Muscle layer of colon (tissue), 2 donors: ENCODE results near the gene NAV1.

Source experiments
- H3K27ac ChIP-seq: one replicate; pipeline ENCODE4 v1.7.0; 2013; ENCODE audit warnings: low read depth, mild to moderate bottlenecking, low read length, moderate library complexity
- H3K27me3 ChIP-seq, 2 donors: one replicate each; pipeline ENCODE4 v1.7.0; 2013; ENCODE audit warnings: low read length in 2 of 2, mild to moderate bottlenecking in 2 of 2; ENCODE audit not compliant: insufficient read depth in 2 of 2, control insufficient read depth in 1 of 2
- H3K36me3 ChIP-seq: one replicate; pipeline ENCODE4 v1.7.0; 2013; ENCODE audit warnings: mild to moderate bottlenecking, low read length; ENCODE audit not compliant: insufficient read depth
- H3K4me1 ChIP-seq: one replicate; pipeline ENCODE4 v1.7.0; 2013; ENCODE audit warnings: mild to moderate bottlenecking, low read length; ENCODE audit not compliant: insufficient read depth
- H3K4me3 ChIP-seq, 2 donors: one replicate each; pipeline ENCODE4 v1.7.0; 2013; ENCODE audit warnings: low read length in 2 of 2, low read depth in 1 of 2, mild to moderate bottlenecking in 1 of 2, moderate library complexity in 1 of 2
- H3K9ac ChIP-seq: one replicate; pipeline ENCODE4 v1.7.0; 2013; ENCODE audit warnings: low read length
- H3K9me3 ChIP-seq: one replicate; pipeline ENCODE4 v1.7.0; 2013; ENCODE audit warnings: mild to moderate bottlenecking, low read length
- donor health status: abdominal sarcoma.
- donor health status: Adenocarcinoma of cecum.

The NAV1 gene

DNA sequence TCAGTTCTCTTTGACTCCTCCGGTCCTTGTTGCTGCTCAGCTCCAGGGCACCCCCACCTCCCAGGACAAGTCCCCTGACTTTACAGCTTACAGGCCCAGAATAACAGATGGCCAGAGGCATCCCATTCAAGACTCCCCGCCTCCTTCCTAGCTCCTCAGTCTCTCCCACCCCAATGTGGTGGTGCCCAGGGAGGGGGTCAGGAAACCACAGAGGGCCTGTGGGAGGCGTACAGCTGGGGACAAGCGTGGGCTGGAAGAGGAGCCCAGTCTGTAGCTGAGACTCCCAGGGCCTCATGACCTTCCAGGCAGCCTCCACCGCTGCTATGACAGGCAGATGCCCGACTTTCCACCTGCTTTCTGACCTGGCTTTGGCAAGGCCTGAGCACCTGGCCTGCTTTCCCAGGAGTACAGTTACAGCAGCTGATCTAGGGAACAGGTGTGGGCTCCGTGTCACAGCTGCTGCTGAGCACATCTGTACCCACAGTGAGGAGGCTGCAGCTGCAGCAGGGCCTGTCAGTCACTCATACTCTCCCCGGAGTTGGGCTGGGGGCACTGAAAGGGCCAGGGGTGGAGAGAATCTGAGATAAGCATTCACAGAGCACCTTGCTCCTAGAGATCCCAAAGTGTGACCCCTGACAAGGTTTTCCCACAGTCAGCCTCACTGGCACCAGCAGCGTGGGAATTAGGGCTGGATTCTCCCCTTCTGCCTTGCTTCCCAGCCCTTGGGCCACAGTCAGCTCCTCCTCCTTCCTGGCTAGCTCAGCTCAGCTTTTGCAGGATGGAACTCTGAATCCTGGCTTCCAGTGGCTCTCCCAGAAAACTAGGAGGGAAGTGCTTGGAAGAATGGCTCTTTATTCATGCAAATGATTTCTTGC, 7.1 kb upstream of the NAV1 start:
- Histone ChIP-seq H3K4me1 (peaks cover 54% of the 10 kb centered on the region), H3K9ac (no peak overlapping the region), H3K27me3 (no peaks in the 10 kb centered on the region), H3K9me3 (no peaks in the 10 kb centered on the region), H3K27ac (peak overlapping the region; percentile 50), H3K4me3 (no peak overlapping the region), H3K36me3 (no peaks in the 10 kb centered on the region)

DNA sequence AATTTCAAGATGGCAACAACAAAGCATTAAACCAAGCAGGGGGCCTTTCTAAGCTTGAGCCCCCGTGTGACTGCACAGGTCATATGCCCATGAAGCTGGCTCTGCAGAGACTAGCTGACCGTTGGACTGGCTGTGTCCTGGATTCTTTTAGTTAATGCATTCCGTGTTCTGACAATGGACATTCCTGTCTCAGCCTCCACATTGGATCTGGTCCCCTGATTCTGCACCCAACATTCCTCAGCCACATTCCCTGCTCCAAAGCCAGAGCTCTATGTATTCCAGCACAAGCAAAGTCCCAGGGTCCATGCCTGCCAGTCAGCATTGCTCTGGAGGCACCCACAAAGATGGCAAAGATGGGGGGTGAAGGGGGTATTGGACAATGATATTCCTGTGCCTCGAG, 5.1 kb upstream of the NAV1 start:
- peaks cover 71% of the 10 kb centered on the region for H3K4me1 ChIP-seq
- peak overlapping the region; percentile 74 for H3K27ac ChIP-seq
- H3K9ac ChIP-seq: no peak overlapping the region

DNA sequence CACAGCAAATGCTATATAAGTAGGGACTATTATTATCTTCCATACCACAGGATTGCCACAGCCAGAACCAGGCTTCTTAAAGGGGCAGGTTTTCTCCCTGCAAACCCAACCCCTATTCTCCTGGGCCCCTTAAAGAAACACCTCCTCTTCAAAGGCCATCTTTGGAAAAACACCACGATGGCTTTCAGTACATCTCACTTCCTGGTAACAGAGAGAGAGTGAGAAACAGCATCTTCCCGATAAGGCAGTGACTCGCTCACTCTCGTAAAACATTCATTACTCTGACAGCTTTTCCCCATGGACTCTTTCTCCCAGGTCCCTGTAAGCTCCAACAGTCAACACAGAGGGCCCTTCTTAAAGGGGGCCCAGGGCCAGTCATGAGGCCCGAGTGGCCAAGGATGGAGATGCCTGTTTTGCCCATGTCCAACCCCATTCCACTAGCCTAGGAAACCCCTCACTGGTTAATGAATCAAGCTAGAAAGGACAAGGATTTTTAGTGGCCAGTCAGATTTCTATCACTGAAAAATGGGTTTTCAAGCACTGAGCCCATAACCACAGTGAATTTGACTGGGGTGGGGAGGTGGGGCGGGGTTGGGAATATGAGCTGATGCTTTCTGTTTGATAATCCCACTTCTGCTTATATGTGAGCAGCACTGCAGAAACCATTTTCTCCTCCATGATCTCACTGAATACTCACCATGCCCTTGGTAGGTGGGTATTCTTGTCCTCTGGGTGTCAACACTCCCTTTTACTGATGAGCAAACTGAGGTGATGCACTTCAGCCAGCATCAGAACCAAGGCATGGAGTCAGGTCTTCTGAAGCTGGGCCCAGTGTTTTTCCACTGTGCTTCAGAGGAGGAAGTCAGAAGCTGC, 3.6 kb upstream of the NAV1 start:
- Histone ChIP-seq H3K4me1 (peaks cover 74% of the 10 kb centered on the region), H3K9ac (peak overlapping the region; percentile 30), H3K4me3 (no peak overlapping the region), H3K27ac (peak overlapping the region; percentile 74), H3K27me3 (no peaks in the 10 kb centered on the region), H3K9me3 (no peaks in the 10 kb centered on the region), H3K36me3 (no peaks in the 10 kb centered on the region)

More for the DNA sequence above, 5.1 kb upstream of the NAV1 start:
- Histone ChIP-seq H3K9me3 (no peaks in the 10 kb centered on the region), H3K27me3 (no peaks in the 10 kb centered on the region), H3K4me3 (no peak overlapping the region), H3K36me3 (no peaks in the 10 kb centered on the region)

DNA sequence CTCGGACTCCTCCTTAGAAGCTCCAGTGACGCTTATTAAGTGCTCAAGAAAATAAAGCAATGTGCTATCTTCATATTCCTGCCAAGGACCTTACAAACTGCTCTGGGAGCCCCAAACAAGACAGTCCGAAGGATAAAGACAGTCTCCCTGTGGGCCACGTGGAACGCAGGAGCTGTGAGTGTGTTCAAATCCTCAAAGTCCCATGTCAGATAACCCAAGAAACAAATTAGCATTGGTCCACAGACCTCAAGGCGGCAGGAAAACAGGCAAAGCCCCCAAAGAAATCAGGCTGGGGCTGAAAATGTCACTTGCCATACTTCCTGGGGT, 3.0 kb upstream of the NAV1 start:
- Histone ChIP-seq H3K27ac (peak overlapping the region; percentile 74), H3K36me3 (no peaks in the 10 kb centered on the region), H3K4me3 (no peak overlapping the region), H3K27me3 (no peaks in the 10 kb centered on the region), H3K9me3 (no peaks in the 10 kb centered on the region), H3K4me1 (peaks cover 79% of the 10 kb centered on the region), H3K9ac (peak overlapping the region; percentile 30)

DNA sequence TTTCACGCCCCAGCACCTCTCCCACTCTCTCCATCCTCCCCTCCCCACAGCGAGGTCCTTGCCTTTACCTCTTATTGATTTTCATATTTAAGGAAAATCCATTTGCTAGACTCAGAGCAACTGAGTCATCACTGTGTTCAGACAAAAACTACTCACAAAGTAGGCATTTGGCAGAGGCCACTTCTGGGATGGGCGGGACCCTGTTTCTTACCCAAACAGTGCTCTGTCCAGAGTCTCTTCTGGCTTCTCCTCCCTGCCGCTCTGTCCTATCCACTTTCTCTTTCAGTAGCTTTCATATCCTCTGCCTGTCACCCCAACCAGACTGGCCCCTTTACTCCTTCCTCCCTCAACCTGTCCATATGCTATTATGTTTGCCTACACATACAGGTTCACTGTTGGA, 2.4 kb upstream of the NAV1 start:
- Histone ChIP-seq H3K36me3 (no peaks in the 10 kb centered on the region), H3K27me3 (no peaks in the 10 kb centered on the region), H3K9ac (peak overlapping the region; percentile 30), H3K4me1 (peaks cover 76% of the 10 kb centered on the region), H3K27ac (peak overlapping the region; percentile 74), H3K4me3 (peak overlapping the region in 1 of 2 donors; percentile 6), H3K9me3 (no peaks in the 10 kb centered on the region)

DNA sequence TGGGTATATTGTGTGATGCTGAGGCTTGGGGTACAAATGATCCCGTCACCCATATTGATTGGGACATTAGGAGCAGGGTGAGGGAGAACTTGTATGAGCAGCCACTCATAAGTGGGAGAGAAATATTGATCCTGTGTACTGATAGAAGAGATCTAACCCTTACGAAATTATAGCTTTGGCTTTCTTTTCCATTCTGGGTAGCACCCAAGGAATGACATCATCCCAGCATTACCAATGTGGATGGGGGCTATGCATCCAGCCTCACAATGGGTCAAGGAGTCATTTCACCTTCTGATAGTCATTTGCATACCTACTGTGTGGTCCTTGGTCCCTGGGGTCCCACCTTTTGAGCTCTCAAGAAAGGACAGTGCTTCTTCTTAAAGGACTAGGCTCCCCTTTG, 1.9 kb upstream of the NAV1 start:
- H3K36me3 ChIP-seq: no peaks in the 10 kb centered on the region
- H3K9ac ChIP-seq: peak overlapping the region; percentile 30
- no peaks in the 10 kb centered on the region for H3K9me3 ChIP-seq
- no peaks in the 10 kb centered on the region for H3K27me3 ChIP-seq
- peak overlapping the region; percentile 74 for H3K27ac ChIP-seq
- peak overlapping the region in 1 of 2 donors; percentile 6 for H3K4me3 ChIP-seq
- peaks cover 75% of the 10 kb centered on the region for H3K4me1 ChIP-seq

DNA sequence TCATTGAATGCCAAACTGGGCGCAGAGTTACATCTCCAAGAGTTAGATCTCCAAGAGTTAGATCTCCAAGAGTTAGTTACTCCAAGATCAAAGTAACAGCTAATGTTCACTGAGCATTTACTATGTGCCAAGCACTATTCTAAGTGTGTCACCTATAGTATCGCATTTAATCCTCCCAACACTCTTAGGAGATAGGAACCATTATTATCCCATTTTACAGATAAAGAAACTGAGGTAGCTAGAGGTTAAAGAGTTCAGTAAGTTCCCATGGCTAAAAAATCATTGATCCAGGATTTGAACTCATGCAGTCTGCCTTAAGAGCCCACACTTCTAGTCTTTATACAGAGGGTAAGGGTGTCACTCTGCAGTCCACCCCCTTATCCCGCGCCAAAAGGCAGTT, 1.5 kb upstream of the NAV1 start:
- no peaks in the 10 kb centered on the region for H3K9me3 ChIP-seq
- peak overlapping the region in 1 of 2 donors; percentile 6 for H3K4me3 ChIP-seq
- no peak overlapping the region for H3K9ac ChIP-seq
- no peaks in the 10 kb centered on the region for H3K27me3 ChIP-seq
- H3K4me1 ChIP-seq: peaks cover 75% of the 10 kb centered on the region
- no peaks in the 10 kb centered on the region for H3K36me3 ChIP-seq
- H3K27ac ChIP-seq: peak overlapping the region; percentile 93

DNA sequence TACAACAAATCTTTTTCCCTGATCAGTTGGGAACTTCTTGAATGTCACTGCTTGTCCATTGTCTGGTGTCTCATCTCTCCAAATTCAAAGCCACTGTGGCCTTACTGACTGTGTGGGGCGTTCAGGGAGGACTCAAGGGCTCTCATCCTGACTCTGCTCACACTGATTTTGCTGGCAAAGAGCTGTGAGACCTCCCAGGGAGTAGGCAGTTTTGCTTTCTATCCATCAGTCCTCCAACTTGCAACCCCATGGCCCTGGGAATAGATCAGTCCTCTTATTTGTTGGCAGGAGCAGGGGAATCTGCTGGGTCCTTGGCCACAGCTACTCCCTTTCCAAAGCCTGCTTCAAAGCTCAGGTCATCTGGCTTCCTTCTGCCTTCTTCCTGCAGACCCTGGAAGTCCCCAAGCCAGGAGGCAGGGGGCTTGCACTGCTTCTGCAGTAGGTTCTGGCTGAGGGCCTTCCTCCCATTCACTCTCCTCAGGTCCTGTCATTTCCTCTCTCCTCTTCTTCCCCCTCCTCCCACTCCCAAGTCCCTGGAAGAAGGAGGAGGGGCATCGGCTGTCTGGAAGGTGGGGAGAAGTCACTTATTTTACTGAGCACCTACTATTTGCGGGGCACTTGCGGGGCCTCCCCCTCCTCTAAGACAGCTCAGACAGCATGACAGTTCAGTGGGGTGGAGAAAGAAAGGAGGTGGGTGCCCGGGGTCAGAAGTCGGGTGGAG, 876 bp upstream of the NAV1 start:
- Histone ChIP-seq H3K4me3 (peak overlapping the region; percentile 53 to 77), H3K27me3 (no peaks in the 10 kb centered on the region), H3K9ac (peak overlapping the region; percentile 53), H3K36me3 (no peaks in the 10 kb centered on the region), H3K27ac (peak overlapping the region; percentile 93), H3K4me1 (peaks cover 77% of the 10 kb centered on the region), H3K9me3 (no peaks in the 10 kb centered on the region)

DNA sequence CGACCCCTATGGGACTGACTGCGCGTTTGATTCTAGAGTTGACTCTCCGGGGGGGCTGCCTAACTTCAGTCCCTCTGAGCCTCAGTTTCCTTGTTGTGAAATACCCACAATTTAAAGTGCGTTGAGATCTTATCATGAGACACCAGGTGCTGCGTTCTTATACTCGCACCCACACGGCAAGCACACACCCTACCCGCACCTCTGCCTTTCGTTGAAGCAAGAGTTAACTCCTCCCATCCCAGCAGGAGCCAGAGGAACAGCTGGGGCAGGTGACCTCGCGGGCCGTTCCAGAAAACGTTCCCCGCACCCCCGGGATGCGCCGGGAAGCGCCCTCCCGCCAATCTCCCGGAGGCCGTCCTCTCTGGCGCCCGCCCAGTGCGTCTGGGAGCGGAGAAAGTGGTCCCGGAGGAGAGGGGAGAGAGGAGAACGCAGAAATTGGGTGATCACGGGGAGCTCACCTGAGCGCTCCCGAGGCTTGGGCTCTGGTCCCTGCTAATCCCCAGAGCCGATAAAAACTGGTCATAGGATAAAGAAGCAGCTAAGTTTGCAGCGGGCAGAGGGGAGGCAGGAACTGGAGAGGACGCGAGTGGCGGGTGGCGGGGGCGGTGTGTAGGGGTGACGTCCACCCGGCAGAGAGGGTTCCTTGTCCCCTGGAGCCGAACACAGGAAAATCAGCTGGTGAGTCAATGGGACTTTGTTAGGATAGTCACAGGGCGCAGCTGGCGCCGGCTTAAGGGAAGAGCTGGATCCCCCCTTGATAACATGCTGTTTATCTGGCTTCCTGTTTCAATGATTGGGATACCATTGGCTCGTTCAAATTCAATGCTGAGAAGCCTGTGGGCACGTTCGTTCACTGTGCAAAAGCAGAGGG, 869 bp downstream of the NAV1 start:
- no peaks in the 10 kb centered on the region for H3K27me3 ChIP-seq
- H3K27ac ChIP-seq: peak overlapping the region; percentile 93
- peak overlapping the region; percentile 83 for H3K9ac ChIP-seq
- H3K36me3 ChIP-seq: no peaks in the 10 kb centered on the region
- H3K4me3 ChIP-seq: peak overlapping the region; percentile 53 to 77
- no peaks in the 10 kb centered on the region for H3K9me3 ChIP-seq
- H3K4me1 ChIP-seq: peaks cover 71% of the 10 kb centered on the region

DNA sequence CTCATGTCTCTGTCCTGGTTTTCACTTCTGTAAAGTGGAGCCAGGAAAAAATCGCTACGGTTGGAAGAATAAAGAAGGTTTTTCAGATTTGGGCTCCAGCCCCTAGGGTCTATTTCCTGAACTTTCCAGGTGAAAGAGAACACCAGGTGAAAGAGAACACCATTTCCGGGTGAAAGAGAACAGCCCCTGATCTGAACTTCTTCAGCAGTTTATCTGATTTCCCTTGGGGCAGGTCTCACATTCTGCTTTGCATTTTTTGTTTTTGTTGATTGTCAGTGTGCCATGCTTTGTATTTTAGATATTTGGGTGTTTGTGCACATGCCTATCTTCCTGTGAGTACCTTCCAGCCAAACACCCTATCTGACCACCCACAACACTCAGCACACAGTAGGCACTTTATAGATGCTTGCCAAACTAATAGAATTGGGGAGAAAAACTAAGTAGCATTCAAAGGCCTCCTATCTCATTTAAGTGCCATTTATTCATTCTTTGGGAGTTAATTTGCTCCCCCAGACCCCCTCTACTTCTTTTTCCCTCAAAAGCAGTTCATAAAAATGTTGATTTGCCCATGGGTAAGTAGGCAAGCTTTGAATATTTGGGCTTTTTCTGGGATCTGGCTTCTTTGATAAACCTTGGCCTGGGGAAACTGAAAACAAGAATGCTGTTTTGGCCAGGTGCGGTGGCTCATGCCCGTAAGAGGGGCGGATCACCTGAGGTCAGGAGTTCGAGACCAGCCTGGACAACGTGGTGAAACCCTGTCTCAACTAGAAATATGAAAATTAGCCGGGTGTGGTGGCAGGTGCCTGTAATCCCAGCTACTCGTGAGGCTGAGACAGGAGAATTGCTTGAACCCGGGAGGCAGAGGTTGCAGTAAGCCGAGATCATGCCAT, 2.2 kb downstream of the NAV1 start:
- no peaks in the 10 kb centered on the region for H3K9me3 ChIP-seq
- peak overlapping the region in 1 of 2 donors; percentile 77 for H3K4me3 ChIP-seq
- H3K27ac ChIP-seq: peak overlapping the region; percentile 93
- H3K9ac ChIP-seq: peak overlapping the region; percentile 83
- H3K27me3 ChIP-seq: no peaks in the 10 kb centered on the region
- peaks cover 67% of the 10 kb centered on the region for H3K4me1 ChIP-seq
- H3K36me3 ChIP-seq: no peaks in the 10 kb centered on the region
